AG09319 (cell line): ENCODE results near the gene HMGB4.
A peak's percentile ranks its signal among the peaks of the same experiment; 100 is the strongest.

Experiments used
- DNase-seq: peaks from one replicate; pipeline ENCODE4 v3.0.0-alpha.2; 2010; ENCODE audit warnings: low read depth; ENCODE audit errors: extremely low read depth
- TF ChIP-seq, protein P1 (sequence below): IDR thresholded peaks from 2 replicates; pipeline ENCODE4 v1.5.1; 2011; ENCODE audit warnings: low read depth, mild to moderate bottlenecking, inconsistent platforms, low read length, moderate library complexity

The HMGB4 gene

DNA sequence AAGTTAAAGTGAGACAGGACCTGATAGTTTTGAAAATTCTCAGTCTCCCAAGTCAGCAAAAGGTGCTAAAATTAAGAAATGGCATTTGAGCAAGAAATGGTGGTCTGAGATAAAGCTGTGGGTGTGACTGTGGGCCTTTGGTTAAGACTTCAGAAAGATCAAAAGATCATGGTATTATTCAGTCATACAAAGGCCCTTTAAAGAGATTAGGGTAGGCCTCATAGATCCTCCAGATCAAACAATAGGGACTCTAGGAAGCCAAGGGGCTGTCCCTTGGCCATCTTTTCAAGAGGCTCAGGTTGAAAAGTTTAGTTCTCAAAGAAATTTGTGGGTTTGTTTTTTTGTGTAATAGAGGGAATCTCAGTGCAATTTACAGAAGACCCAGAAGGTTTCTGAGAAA lies 8.4 kb downstream of the HMGB4 start:
- no peak for DNase-seq
- TF ChIP-seq, protein P1, sequence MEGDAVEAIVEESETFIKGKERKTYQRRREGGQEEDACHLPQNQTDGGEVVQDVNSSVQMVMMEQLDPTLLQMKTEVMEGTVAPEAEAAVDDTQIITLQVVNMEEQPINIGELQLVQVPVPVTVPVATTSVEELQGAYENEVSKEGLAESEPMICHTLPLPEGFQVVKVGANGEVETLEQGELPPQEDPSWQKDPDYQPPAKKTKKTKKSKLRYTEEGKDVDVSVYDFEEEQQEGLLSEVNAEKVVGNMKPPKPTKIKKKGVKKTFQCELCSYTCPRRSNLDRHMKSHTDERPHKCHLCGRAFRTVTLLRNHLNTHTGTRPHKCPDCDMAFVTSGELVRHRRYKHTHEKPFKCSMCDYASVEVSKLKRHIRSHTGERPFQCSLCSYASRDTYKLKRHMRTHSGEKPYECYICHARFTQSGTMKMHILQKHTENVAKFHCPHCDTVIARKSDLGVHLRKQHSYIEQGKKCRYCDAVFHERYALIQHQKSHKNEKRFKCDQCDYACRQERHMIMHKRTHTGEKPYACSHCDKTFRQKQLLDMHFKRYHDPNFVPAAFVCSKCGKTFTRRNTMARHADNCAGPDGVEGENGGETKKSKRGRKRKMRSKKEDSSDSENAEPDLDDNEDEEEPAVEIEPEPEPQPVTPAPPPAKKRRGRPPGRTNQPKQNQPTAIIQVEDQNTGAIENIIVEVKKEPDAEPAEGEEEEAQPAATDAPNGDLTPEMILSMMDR = no peak

DNA sequence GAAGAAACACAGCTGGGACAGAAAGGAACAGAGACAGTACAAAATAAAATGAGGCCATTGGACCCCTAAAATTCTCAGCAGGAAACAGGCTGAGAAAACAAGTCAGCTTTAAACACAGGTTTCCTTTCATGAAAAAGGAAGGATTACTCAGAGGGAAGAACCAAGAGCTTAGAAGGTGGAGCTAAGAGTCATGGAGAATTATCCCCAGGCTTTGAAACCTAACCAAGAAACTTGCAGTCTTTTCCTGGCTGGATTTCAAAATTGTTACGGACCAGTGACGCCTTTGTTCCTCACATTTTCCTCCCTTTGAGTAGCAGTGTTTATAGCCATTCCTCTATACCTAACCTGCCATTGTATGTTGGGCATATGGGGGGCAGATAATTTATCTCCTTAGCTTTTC lies 8.8 kb downstream of the HMGB4 start:
- TF ChIP-seq, protein P1 = no peak
- no peak for DNase-seq

DNA sequence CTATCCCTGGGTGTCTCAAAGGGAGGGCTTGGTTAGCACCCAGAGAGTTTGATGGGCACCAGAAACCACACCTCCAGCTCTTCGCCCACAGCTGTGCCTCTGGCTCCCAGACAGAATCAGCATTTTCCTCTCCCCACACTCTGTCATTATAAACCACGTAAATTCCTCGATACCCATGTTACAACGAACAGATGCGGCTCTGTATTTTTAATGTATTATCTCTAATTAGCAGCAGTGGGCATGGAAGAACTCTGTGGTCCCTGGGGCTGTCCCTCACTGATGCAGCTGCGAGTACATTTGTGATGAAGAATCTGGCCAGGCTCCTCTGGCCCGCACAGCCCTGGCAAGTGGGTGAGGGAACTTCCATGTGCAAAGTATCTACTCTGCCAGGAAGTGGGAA lies 10.8 kb downstream of the HMGB4 start:
- TF ChIP-seq, protein P1 = no peak
- DNase-seq = no peak

DNA sequence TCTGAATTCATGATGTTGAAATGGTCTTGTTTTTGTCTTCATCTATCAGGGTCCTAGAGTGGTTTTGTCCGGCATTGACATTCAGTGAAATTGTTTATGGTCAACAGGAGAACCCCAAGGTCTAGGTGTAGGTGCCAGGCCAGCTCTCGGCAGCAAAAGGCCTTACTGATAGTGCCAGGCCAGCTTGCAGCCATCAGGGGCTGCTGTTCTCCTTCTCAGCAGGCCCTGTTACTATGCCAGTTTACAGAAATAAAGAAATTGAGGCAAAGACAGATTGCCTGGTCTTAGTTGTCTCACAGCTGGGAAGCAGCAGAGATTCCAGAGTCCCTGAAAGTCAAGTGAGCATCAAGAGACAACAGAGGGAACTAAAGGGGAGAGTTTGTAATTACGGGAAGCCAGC lies 12.0 kb downstream of the HMGB4 start:
- TF ChIP-seq, protein P1 = peak; percentile 27
- no peak for DNase-seq

DNA sequence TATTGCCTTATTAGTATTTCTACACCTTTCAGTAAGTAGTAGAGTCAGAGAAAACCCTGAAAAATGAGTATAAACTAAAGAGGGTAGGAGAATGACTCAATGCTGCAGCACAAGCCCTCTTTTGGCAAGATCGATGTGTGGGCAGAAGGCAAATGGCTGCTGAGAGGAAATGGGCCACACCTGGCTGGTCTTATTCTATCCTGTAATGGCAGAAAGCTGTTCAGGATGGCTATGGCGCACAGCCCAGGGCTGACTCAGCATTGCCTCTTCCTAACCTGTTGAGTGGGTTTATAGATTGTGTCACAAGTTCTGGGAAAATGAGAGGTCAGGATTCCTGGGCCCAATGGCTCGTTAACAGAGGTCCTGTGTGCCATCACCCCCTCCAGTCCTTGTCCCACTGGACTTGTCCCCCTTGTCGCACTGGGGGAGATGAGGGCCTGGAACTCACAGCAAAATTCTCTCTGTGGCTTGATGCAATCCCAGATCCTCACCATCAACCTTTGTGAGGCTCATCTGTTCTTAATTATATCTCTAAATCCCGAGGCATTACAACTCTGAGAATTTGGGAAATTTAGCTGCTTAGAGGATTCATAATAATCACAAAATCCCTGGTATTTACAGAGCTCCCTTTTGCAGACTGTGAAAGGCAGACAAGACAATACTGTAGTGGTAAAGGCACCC lies 13.2 kb downstream of the HMGB4 start:
- peak; percentile 84 for DNase-seq
- TF ChIP-seq, protein P1 = no peak

DNA sequence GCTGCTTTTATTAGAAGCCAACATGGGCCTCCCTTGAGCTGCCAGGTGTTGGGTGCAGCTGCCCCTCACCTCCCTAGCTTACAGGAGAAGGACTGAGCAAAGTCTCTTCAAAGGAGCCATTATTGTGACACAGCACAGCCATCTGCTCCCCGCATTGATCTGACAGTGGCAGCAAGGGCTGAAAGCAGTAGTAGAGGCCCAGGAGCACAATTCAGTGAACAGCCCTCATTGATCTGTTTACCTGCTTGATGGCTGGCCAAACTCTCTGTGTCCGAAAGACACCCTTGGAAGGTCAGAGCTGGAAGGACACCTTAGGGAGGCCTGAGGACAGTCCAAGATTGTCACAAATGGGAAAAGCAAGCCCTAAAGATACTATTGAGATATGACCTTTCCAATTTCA lies 14.5 kb downstream of the HMGB4 start:
- TF ChIP-seq, protein P1 = no peak
- no peak for DNase-seq

DNA sequence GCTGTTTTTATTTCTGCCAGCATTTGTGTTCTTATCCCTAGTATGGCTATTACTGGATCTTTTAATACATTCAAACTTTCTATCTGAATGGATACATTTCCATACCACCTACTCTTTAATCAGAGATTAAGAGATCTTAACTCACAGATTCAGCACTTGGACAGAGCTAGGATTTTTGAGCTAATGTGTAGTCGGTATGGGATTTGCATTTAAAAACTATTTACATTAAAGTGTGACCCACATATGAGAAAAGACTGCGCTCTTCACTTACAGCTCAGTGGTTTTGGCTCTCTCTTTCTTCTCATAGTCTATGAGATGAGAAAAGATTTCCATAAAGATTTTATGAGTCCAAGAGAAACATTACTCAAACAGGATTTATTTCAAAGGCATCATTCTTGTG lies 16.4 kb downstream of the HMGB4 start:
- TF ChIP-seq, protein P1 = no peak

More for the DNA sequence above, 16.4 kb downstream of the HMGB4 start:
- no peak for DNase-seq
